GM18498 (cell line): ENCODE results near the gene PLXNB1.

ENCODE experiments used
- ATAC-seq: cut with Tn5 transposase; IDR thresholded peaks from one replicate; pipeline ENCODE4 v1.9.1; 2021; ENCODE audit warnings: mild to moderate bottlenecking, moderate library complexity; ENCODE audit not compliant: unreplicated experiment

The PLXNB1 gene

DNA sequence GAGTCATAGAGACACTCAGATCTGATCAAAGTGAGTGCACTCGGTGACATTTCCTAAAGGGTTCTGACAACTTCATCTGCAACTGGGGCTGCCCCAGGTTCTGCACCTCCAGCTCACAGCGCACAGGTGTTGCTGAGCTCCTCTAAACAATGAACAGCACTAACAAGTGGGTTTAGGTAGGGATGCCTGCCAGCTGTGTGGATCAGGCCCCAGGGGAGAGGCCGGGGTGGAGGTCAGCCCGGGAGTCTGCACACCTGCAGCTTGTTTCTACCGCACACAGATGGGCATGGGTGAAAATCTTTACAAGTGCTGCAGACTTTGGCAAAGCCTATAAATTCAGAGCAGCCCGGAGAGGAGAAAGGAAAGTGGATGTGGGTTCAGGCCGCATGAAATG, 57.5 kb downstream of the PLXNB1 start:
- ATAC-seq = no peak

DNA sequence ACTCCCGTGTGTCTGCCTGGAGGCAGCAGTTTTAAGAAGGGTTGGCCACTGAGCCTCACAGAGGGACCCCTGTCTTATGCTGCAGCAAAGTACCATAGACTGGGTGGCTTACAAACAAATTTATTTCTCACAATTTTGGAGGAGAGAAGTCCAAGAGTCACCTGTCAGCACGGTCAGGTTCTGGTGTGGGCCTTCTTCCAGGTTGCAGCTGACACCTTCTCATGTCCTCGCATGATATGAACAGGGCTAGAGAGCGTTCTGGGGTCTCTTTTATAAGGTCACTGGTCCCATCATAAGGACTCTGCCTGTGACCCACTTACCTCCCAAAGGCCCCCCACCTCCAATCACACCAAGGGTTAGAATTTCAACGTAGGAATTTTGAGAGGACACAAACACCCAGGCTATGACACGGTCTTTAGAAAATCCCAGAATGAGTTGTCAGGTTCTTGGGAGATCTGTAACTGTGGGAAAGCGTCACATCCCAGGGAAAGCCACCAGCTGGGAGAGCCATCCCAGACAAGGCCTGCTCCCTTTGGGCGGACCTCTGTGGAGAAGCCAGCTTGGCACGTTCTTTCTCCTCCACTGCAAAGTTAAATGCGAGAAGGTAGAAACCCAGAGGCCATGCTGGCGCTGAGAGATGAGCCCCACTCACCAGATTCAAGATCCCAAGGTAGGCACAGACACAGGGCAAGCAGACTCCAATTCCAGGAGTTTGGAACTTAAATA, 58.1 kb downstream of the PLXNB1 start, which contains the start of gene FBXW12:
FBXW12 (plus strand) TSS at position 569 of the 726 bp plus-strand sequence. CDS start 549 bp downstream, outside the sequence.
- no peak for ATAC-seq

DNA sequence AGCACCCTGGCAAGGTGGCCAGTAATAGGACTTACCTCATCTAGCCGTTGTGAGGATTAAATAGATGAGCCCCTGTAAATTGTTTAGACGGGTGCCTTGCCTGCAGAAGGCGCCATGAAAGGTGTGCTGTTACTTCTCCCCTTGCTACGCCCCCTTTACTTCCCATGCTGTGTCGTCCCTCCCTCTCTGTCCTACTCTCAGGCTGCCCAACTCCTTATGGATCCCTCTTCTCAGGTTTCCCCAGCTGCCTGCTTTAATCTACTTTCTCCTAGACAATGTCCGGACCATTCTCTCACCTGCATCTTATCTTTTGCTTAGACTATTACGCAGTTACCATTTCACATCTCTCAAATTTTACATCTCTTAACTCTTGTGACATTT, 59.6 kb downstream of the PLXNB1 start:
- ATAC-seq = no peak

DNA sequence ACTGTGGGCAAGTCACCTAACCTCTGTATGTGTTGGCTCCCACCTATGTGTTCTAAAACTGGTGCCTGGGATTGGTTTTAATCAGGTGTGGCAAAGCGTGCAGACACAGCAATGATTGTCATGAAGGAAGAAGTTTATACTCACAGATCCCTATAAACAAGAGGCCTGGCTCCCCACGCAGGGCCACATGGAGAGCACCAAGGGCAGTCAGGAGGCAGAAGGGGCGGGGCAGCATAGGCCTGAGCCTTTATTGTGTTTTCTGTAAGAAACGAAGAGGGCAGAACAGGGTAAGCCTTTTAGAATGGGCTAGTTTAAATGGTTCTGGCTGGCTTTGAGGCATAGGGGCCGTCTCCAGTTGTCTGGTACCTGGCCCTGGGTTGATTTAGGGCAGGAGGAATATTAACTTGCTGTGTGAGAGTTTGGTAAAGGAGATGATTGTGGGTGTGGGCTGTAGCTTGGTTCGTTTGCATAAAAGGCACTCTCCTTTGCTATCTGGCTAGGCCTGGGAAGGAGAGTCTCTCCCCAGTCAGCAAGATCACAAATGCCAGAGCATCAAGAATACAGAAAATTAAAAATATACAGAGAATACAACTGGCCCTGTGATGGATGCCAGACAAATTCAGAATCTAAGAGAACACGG, 60.1 kb downstream of the PLXNB1 start:
- ATAC-seq = no peak

DNA sequence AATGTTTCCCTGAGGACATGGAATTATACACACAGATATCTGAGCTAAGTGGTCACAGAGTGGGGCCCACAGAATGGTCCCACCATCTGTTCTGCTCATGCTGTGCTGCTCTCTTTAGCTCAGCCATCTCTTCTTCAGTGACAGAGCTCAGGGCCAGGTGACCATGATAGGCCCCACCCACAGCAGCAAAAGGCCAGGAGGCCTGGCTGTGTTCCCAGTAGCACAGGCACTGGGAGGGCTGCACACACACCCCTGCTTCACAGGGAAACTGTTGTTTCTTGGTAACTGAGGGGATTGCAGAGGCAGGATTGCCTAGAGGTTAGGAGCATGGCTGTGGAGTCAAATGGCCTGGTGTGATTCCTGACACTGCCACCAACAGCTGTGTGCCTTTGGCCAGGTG, 62.7 kb downstream of the PLXNB1 start:
- no peak for ATAC-seq

DNA sequence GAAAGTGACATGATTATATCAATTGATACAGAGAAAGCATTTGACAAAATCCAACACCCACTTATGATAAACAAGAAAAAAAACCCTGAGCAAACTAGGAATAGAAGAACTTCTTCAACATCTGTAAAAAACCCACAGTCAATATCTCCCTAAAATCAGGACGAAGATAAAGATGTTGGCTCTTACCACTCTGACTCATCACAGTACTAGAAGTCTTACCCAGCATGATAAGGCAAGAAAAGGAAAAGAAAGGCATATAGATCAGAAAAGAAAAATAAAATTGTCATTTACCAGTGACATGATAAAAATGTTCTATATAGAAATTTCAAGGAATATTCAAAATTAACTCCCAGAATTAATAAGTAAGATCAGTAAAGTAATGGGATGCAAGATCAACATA, 65.0 kb downstream of the PLXNB1 start:
- ATAC-seq = no peak

DNA sequence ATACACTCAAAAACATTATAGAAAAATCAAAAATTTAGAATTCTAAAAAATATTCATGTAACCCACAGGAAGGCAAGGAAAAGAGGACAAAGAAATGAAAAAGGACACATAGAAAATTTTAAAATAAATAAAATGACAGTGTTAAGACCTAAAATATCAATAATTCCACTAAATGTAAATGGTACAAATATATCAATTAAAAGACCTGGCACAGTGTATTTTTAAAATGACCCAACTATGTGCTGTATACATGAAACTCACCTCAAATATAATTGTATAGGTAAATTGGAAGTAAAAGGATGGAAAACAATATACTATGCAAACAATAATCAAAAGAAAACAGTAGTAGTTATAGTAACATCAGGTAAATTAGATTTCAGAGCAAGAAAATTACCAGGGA, 68.0 kb downstream of the PLXNB1 start:
- ATAC-seq = no peak

DNA sequence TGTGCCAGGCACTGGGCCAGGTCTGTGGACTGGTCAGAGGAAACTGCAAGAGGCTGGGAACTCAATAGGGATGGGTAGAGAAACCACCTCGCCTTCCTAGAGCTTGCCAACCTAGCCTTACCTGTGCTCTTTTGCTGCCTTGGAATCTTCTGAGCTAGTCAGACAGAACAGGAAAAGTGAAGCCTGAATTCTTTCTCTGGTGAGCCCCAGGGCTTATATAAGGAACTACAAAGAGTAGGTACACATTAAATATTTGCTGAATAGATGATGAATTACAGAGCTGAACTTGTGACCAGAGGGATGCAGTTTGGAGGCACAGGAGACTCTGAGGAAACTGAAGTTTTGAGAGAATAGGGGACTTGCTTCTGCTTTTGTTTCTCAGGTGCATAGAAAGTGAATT, 73.5 kb downstream of the PLXNB1 start:
- ATAC-seq = no peak

DNA sequence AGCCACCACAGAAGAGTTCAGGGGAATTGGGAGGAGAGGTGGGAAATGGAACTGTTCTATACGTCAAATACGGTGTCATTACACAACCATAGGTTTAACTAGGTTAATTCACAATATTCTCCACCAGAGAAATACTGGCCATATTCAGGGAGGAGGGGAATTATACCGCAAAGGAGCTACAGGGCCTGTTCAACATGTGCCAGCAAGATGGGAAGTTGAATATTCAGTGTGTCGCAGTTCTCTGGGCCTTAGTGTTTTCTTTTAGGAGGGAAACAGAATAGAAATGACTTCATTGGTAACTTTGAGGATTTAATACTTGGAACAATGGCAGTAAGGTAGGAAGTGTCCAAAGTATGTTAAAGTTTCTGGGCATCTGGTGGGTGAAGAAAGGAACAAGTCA, 75.9 kb downstream of the PLXNB1 start:
- ATAC-seq = no peak
